H9 (cell line): ENCODE measurements around the gene ILK. TPM values are rescaled to one million over a fixed set of nuclear protein-coding genes. Genes with fewer than 3 reads are reported as not detected.

Source experiments
- DNase-seq: peaks from one replicate; pipeline ENCODE4 v3.0.0-alpha.2; 2017
- H2AFZ ChIP-seq: one replicate; pipeline ENCODE4 v1.6.1; 2013; ENCODE audit warnings: mild to moderate bottlenecking, low read length, control low read depth, moderate library complexity
- H2AK5ac ChIP-seq: 2 replicates; pipeline ENCODE4 v1.6.1; 2013; ENCODE audit warnings: low read length, control low read depth, mixed read lengths; ENCODE audit not compliant: insufficient read length
- H2BK120ac ChIP-seq: one replicate; pipeline ENCODE4 v1.6.1; 2013; ENCODE audit warnings: low read depth, mild to moderate bottlenecking, low read length, control low read depth, inconsistent platforms; ENCODE audit not compliant: poor library complexity, severe bottlenecking
- H2BK12ac ChIP-seq: 2 replicates; pipeline ENCODE4 v1.6.1; 2013; ENCODE audit warnings: low read length, control low read depth, mixed read lengths, low read depth; ENCODE audit not compliant: insufficient read length
- H2BK15ac ChIP-seq: 2 replicates; pipeline ENCODE4 v1.6.1; 2013; ENCODE audit warnings: low read depth, low read length, control low read depth
- H2BK20ac ChIP-seq: one replicate; pipeline ENCODE4 v1.6.1; 2013; ENCODE audit warnings: low read depth, mild to moderate bottlenecking, low read length, control low read depth, inconsistent platforms; ENCODE audit not compliant: poor library complexity, severe bottlenecking
- H2BK5ac ChIP-seq: 2 replicates; pipeline ENCODE4 v1.6.1; 2013; ENCODE audit warnings: low read length, control low read depth, mixed read lengths; ENCODE audit not compliant: insufficient read length
- H3K14ac ChIP-seq: 2 replicates; pipeline ENCODE4 v1.6.1; 2013; ENCODE audit warnings: low read length, control low read depth; ENCODE audit not compliant: insufficient read depth
- H3K18ac ChIP-seq: 2 replicates; pipeline ENCODE4 v1.6.1; 2013; ENCODE audit warnings: low read depth, mild to moderate bottlenecking, mixed read lengths, low read length, control low read depth; ENCODE audit not compliant: insufficient read length
- H3K23ac ChIP-seq: 2 replicates; pipeline ENCODE4 v1.6.1; 2013; ENCODE audit warnings: low read length, control low read depth, mixed read lengths, low read depth; ENCODE audit not compliant: insufficient read length
- H3K23me2 ChIP-seq: 2 replicates; pipeline ENCODE4 v1.6.1; 2013; ENCODE audit warnings: low read depth, mild to moderate bottlenecking, mixed read lengths, low read length, control low read depth; ENCODE audit not compliant: insufficient read length, poor library complexity, severe bottlenecking
- H3K27ac ChIP-seq: 2 replicates; pipeline ENCODE4 v1.5.1; 2013; ENCODE audit warnings: low read length, control low read depth, mixed read lengths, low read depth; ENCODE audit not compliant: insufficient read length
- H3K27me3 ChIP-seq: 2 replicates; pipeline ENCODE4 v1.6.1; 2013; ENCODE audit warnings: low read length, control low read depth, inconsistent platforms; ENCODE audit not compliant: insufficient read depth
- H3K4ac ChIP-seq: 2 replicates; pipeline ENCODE4 v1.6.1; 2013; ENCODE audit warnings: low read depth, mild to moderate bottlenecking, control low read depth, inconsistent platforms, low read length, moderate library complexity
- H3K4me1 ChIP-seq: 2 replicates; pipeline ENCODE4 v1.6.1; 2013; ENCODE audit warnings: low read length, control low read depth, inconsistent platforms; ENCODE audit not compliant: insufficient read depth
- H3K4me2 ChIP-seq: 2 replicates; pipeline ENCODE4 v1.6.1; 2013; ENCODE audit warnings: low read length, control low read depth, mixed read lengths; ENCODE audit not compliant: insufficient read length, insufficient read depth
- H3K56ac ChIP-seq: 2 replicates; pipeline ENCODE4 v1.6.1; 2013; ENCODE audit warnings: low read depth, mild to moderate bottlenecking, mixed read lengths, low read length, control low read depth; ENCODE audit not compliant: insufficient read length
- H3K79me1 ChIP-seq: 2 replicates; pipeline ENCODE4 v1.6.1; 2013; ENCODE audit warnings: low read depth, mild to moderate bottlenecking, moderate library complexity, low read length, control low read depth, inconsistent platforms; ENCODE audit not compliant: insufficient read depth, poor library complexity, severe bottlenecking
- H3K79me2 ChIP-seq: 2 replicates; pipeline ENCODE4 v1.6.1; 2013; ENCODE audit warnings: low read length, control low read depth, inconsistent platforms; ENCODE audit not compliant: insufficient read depth
- H3K9ac ChIP-seq: 2 replicates; pipeline ENCODE4 v1.6.1; 2013; ENCODE audit warnings: low read length, control low read depth, mixed read lengths; ENCODE audit not compliant: insufficient read length; ENCODE audit errors: extremely low read depth
- H3K9me3 ChIP-seq: one replicate; pipeline ENCODE4 v1.6.1; 2013; ENCODE audit warnings: low read depth, low read length, inconsistent platforms; ENCODE audit not compliant: control insufficient read depth
- H3T11ph ChIP-seq: one replicate; pipeline ENCODE4 v1.6.1; 2013; ENCODE audit warnings: mild to moderate bottlenecking, low read length, control low read depth, inconsistent platforms
- H4K20me1 ChIP-seq: one replicate; pipeline ENCODE4 v1.6.1; 2013; ENCODE audit not compliant: control insufficient read depth, insufficient read length, insufficient read depth
- H4K5ac ChIP-seq: 2 replicates; pipeline ENCODE4 v1.6.1; 2013; ENCODE audit warnings: low read depth, mild to moderate bottlenecking, mixed read lengths, low read length, control low read depth; ENCODE audit not compliant: insufficient read length
- H4K8ac ChIP-seq: replicated peaks from 2 replicates; pipeline ENCODE4 v1.6.1; 2013; ENCODE audit warnings: low read length, control low read depth, mixed read lengths, low read depth; ENCODE audit not compliant: insufficient read length
- H4K91ac ChIP-seq: 2 replicates; pipeline ENCODE4 v1.6.1; 2013; ENCODE audit warnings: low read depth, mild to moderate bottlenecking, moderate library complexity, mixed read lengths, low read length, control low read depth; ENCODE audit not compliant: insufficient read length
- H3K27ac Mint-ChIP-seq, 3 experiments: 2 replicates in 2 of 3; 3 replicates in 1 of 3; pipeline ENCODE4 v1.8.0; 2020 to 2021; ENCODE audit warnings: mixed read lengths in 3 of 3, mild to moderate bottlenecking in 1 of 3, moderate library complexity in 1 of 3
- H3K27me3 Mint-ChIP-seq: 2 replicates; pipeline ENCODE4 v1.8.0; 2021; ENCODE audit warnings: low read depth, mild to moderate bottlenecking, moderate library complexity, mixed read lengths
- H3K36me3 Mint-ChIP-seq, 3 experiments: 2 replicates in 2 of 3; 3 replicates in 1 of 3; pipeline ENCODE4 v1.8.0; 2020 to 2021; ENCODE audit warnings: low read depth in 3 of 3, mixed read lengths in 3 of 3; ENCODE audit not compliant: insufficient read depth in 1 of 3
- H3K4me1 Mint-ChIP-seq, 2 experiments: 2 replicates each; pipeline ENCODE4 v1.8.0; 2020; ENCODE audit warnings: mixed read lengths in 2 of 2
- H3K4me3 Mint-ChIP-seq, 2 experiments: 2 replicates in 1 of 2; 3 replicates in 1 of 2; pipeline ENCODE4 v1.8.0; 2020 to 2021; ENCODE audit warnings: mild to moderate bottlenecking in 2 of 2, mixed read lengths in 2 of 2, moderate library complexity in 1 of 2
- H3K9me3 Mint-ChIP-seq, 2 experiments: 2 replicates in 1 of 2; 3 replicates in 1 of 2; pipeline ENCODE4 v1.8.0; 2020; ENCODE audit warnings: mild to moderate bottlenecking in 2 of 2, mixed read lengths in 2 of 2, moderate library complexity in 1 of 2
- CTCF ChIP-seq: fragments of 200-600 bp; sonication (generic); conservative IDR thresholded peaks from 3 replicates; pipeline ENCODE4 v1.8.0; 2021; ENCODE audit warnings: antibody characterized with exemption, mild to moderate bottlenecking
- WGBS: extraction: QIAGEN DNeasy Blood & Tissue Kit; methylation state at CpG from one replicate; pipeline ENCODE4 v1.1.7; 2013; ENCODE audit warnings: missing lambda C conversion rate, low lambda C conversion rate, mixed read lengths; ENCODE audit not compliant: insufficient read length; ENCODE audit errors: extremely low coverage; 5-methylcytosine and 5-hydroxymethylcytosine counted together
- total RNA-seq: library from RNA; stranded (reverse); gene quantifications from 2 replicates; pipeline ENCODE4 v1.2.1, GENCODE V29; 2021

The ILK gene
- total RNA-seq, 1 experiment from 2014 or later, result 100 TPM

- H3K4me3 Mint-ChIP-seq, result no peak overlapping the region
- H2AFZ ChIP-seq, result no peak overlapping the region
- H3K27ac ChIP-seq, result no peak overlapping the region
- H3T11ph ChIP-seq, result no peak overlapping the region
- no peak overlapping the region for H2BK5ac ChIP-seq
- no peak overlapping the region for H3K18ac ChIP-seq
- no CpG with 5 or more reads among the region's 5 CpGs for WGBS
- no peak overlapping the region for H3K14ac ChIP-seq
- no peak overlapping the region for H3K4ac ChIP-seq
- no peaks in the 10 kb centered on the region for H3K79me2 ChIP-seq
- no peak for TF ChIP-seq CTCF
- no peaks in the 10 kb centered on the region for H4K20me1 ChIP-seq
- H2BK12ac ChIP-seq, result no peak overlapping the region
- no peaks in the 10 kb centered on the region for H3K27me3 Mint-ChIP-seq
- no peak overlapping the region for H3K9ac ChIP-seq
- H2BK120ac ChIP-seq, result no peak overlapping the region
- no peaks in the 10 kb centered on the region for H3K9me3 ChIP-seq
- no peak overlapping the region for H4K5ac ChIP-seq
- H3K27ac Mint-ChIP-seq, result no peak overlapping the region
- no peak overlapping the region for H4K91ac ChIP-seq
- H3K56ac ChIP-seq, result no peak overlapping the region
- H3K36me3 Mint-ChIP-seq, result peaks cover 3 to 44% (median 18%) of the 10 kb centered on the region in 3 experiments; a peak in 6 of 7 replicates
- no peak overlapping the region for H2BK20ac ChIP-seq
- H3K27me3 ChIP-seq, result no peaks in the 10 kb centered on the region
- no peak overlapping the region for H4K8ac ChIP-seq
- no peak overlapping the region for H3K4me2 ChIP-seq
- H3K9me3 Mint-ChIP-seq, result no peaks in the 10 kb centered on the region
- H2BK15ac ChIP-seq, result no peak overlapping the region
- H3K4me1 ChIP-seq, result no peaks in the 10 kb centered on the region
- H2AK5ac ChIP-seq, result no peak overlapping the region
- peaks cover 6 to 11% of the 10 kb centered on the region in 2 experiments; a peak in 3 of 4 replicates for H3K4me1 Mint-ChIP-seq
- H3K23ac ChIP-seq, result no peak overlapping the region
- no peaks in the 10 kb centered on the region for H3K23me2 ChIP-seq
- H3K79me1 ChIP-seq, result no peaks in the 10 kb centered on the region
- DNase-seq, result no peak
Observed at GRCh38 chr11:6596239-6596877, 7.2 kb upstream of the ILK start.
